Activated naive CD4-positive, alpha-beta T cell treated with anti-CD3 and anti-CD28 coated beads for 36 hours (primary cell): ENCODE results near the gene DCAF4. TPM values are rescaled to one million over a fixed set of nuclear protein-coding genes. Genes with fewer than 3 reads are reported as not detected.
A peak's percentile ranks its signal among the peaks of the same experiment; 100 is the strongest.

Experiments
- CTCF ChIA-PET: fragments of 350-600 bp; sonication (Branson Sonifier 250); formaldehyde crosslinking; loops from one replicate; lab custom pipeline; 2021; ENCODE audit warnings: antibody characterized with exemption; lab: Charles Lee
- DNase-seq: peaks from one replicate; pipeline ENCODE4 v3.0.0-alpha.2; 2020
- H3K27ac Mint-ChIP-seq: one replicate; pipeline ENCODE4 v1.8.0; 2021; ENCODE audit warnings: mild to moderate bottlenecking, mixed read lengths
- H3K27me3 Mint-ChIP-seq: one replicate; pipeline ENCODE4 v1.8.0; 2021; ENCODE audit warnings: low read depth, mixed read lengths
- H3K36me3 Mint-ChIP-seq: one replicate; pipeline ENCODE4 v1.8.0; 2021; ENCODE audit warnings: low read depth, mixed read lengths
- H3K4me1 Mint-ChIP-seq: one replicate; pipeline ENCODE4 v1.8.0; 2021; ENCODE audit warnings: low read depth, mixed read lengths
- H3K4me3 Mint-ChIP-seq: one replicate; pipeline ENCODE4 v1.8.0; 2021; ENCODE audit warnings: mild to moderate bottlenecking, moderate library complexity, mixed read lengths
- H3K9me3 Mint-ChIP-seq: one replicate; pipeline ENCODE4 v1.8.0; 2021; ENCODE audit warnings: mixed read lengths
- intact Hi-C: fragments of 100-400 bp; cut with micrococcal nuclease; formaldehyde crosslinking; loops from one replicate; pipeline ENCODE4 v1.15.1; 2023
- total RNA-seq, 2 experiments: library from RNA; stranded (reverse); gene quantifications; one replicate each; pipeline ENCODE4 v1.2.3, GENCODE V29; 2021

The DCAF4 gene
- total RNA-seq, 2 experiments from 2014 or later, result 13.3 to 16.4 TPM

DNA sequence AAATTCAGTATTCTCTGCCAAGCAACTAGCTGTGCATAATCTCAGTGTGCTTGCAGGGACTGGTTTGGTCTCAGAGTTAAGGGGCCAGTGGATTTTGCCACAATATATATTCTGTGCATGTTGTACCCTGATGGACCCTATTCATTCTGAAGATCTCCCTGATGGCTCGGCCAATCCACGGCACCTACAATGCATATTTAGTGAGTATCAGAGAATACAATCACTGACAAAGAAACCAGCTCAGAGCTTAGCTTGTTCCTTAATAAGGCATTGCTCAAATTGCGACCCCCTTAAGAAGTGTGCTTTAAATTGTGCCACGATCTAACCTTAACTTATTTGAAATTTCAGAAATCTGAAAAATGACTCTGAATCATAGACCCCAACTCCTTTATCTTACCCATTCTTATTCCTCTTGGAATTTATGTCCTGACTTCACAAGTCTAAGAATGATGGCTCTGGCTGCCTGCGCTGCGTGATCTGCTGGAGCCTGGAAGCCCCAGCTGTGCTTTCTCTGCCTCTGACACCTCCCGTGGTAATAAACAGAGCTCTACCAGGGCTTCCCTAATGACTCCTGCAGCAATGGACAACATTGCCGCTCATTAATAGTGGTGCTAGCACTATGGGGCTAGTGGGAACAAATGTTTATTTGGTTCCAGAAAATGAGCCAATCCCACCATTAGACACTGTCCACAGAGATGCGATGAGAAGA is 9.0 kb upstream of the DCAF4 start:
- H3K4me1 Mint-ChIP-seq, result no peaks in the 10 kb centered on the region
- intact Hi-C loops, result no loop called here
- H3K27ac Mint-ChIP-seq, result no peak overlapping the region
- H3K36me3 Mint-ChIP-seq, result no peaks in the 10 kb centered on the region
- H3K27me3 Mint-ChIP-seq, result peaks cover 4% of the 10 kb centered on the region
- no peak overlapping the region for H3K4me3 Mint-ChIP-seq
- DNase-seq, result no peak
- CTCF ChIA-PET, result interaction anchor here (0.6 to 1.2 kb wide), 4 partner anchors 12 to 428 kb away, joined by 3 to 5 read pairs (median 4); no protein-coding TSS in a partner anchor
- no peaks in the 10 kb centered on the region for H3K9me3 Mint-ChIP-seq

DNA sequence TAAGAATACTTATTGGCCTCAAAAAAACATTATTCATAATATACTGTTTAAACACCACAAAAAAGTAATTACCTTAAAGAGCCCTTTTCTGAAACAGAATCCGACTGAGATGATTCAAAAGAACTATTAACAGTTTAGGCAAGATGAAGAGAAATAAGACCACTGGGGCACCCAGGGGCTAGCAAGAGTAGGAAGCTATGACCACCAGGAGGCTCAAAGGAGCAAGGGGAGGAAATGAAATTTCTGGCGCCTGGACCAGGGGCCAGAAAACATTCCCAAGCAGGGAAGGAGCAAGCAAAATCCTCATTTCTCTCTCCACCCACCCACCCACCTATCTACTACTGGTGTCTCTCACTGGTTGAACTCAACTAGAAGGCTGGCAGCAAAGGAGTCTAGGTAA is 6.3 kb upstream of the DCAF4 start:
- Mint-ChIP-seq H3K27ac (no peak overlapping the region), H3K4me3 (no peak overlapping the region), H3K27me3 (peaks cover 2% of the 10 kb centered on the region), H3K9me3 (no peaks in the 10 kb centered on the region), H3K36me3 (no peaks in the 10 kb centered on the region), H3K4me1 (no peaks in the 10 kb centered on the region)
- intact Hi-C loops, result loop anchor here (10.0 kb wide), 1 partner anchor 545 kb away; no protein-coding TSS in a partner anchor
- CTCF ChIA-PET, result interaction anchor here (0.6 kb wide), 1 partner anchor 9 kb away, joined by 3 read pairs; no protein-coding TSS in a partner anchor
- no peak for DNase-seq

DNA sequence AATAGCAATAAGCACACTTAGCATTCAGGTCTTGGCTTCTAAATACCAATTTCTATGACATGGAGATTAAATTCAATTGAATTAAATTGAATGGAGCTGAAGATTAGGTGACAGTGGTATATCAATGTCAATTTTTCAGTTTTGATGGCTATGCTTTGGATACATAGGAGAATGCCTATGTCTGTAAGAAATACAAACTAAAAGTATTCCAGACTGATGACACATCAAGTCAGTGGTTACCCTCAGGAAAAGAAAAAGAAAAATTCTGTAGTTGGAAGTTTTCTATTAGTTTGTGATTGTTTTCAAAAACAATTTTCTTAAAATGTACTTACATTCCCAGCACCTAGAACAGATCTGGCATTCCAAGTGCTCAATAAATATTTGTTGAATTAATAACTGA is 4.9 kb upstream of the DCAF4 start:
- no peaks in the 10 kb centered on the region for H3K27me3 Mint-ChIP-seq
- H3K9me3 Mint-ChIP-seq, result no peaks in the 10 kb centered on the region
- no peak overlapping the region for H3K4me3 Mint-ChIP-seq
- no peaks in the 10 kb centered on the region for H3K4me1 Mint-ChIP-seq
- intact Hi-C loops, result loop anchor here (10.0 kb wide), 1 partner anchor 543 kb away; no protein-coding TSS in a partner anchor
- no peak for DNase-seq
- no peak overlapping the region for H3K27ac Mint-ChIP-seq
- CTCF ChIA-PET, result interaction anchor here (0.6 kb wide), 1 partner anchor 18 kb away, joined by 3 read pairs; no protein-coding TSS in a partner anchor
- H3K36me3 Mint-ChIP-seq, result no peaks in the 10 kb centered on the region

DNA sequence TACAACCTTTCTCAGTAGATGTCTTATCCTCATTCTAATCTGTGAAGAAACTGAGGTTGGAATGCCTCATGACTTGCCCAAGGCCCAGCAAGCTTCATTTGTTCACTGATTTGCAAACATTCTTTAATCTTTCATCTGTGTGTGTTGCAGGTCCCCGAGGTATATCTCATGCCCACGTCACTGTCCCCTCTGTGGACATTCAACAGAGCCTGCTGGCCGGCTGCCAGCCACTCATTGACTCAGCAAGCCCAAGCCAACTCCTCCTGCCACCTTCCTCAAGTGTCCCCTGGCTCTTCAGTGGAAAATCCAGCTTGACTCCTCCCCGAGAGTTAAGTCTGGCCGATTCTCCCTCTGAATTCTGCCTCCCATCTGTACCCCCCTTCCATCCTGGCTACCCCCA is 1.9 kb upstream of the DCAF4 start:
- Mint-ChIP-seq H3K36me3 (no peaks in the 10 kb centered on the region), H3K27ac (no peak overlapping the region)
- CTCF ChIA-PET, result interaction anchor here (0.5 to 1.7 kb wide), 3 partner anchors 10 to 407 kb away, joined by 3 to 6 read pairs (median 5); no protein-coding TSS in a partner anchor

DNA sequence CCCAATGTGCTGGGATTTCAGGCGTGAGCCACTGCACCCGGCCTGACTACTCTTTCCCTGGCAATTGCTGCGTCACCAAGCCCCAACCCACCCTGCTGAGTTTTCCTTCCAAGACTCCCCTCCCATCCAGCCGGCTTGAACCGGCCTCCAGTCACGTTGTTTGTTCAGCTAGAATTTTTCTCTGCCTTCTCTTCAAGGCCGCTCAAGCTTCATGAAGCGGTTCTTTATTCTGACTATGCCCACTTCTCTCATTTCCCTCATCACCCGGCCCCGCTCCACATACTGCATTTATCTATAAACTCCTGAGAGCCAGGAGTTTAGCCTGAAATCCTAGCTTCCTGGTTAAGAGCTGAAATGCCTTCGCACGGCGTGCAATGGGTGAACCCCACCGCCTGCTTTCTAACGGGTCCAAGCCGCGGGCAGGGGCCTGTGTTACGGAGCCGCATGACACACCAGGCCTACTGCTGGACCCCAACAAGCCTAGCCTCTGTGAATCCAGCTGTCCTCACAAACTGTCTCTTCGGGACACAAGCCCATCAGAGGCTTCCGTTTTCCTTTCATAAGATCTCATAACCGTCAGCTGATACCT is 999 bp upstream of the DCAF4 start:
- no peaks in the 10 kb centered on the region for H3K4me1 Mint-ChIP-seq
- intact Hi-C loops, result loop anchor here (5.0 to 10.0 kb wide), 2 partner anchors 540 to 567 kb away; partner anchors contain the start of gene RIOX1
- CTCF ChIA-PET, result interaction anchor here (0.7 to 1.7 kb wide), 4 partner anchors 21 to 409 kb away, joined by 3 to 6 read pairs (median 4); no protein-coding TSS in a partner anchor
- peaks cover 2% of the 10 kb centered on the region for H3K36me3 Mint-ChIP-seq
- H3K4me3 Mint-ChIP-seq, result peak overlapping the region; percentile 94
- H3K27ac Mint-ChIP-seq, result no peak overlapping the region
- no peaks in the 10 kb centered on the region for H3K27me3 Mint-ChIP-seq
- H3K9me3 Mint-ChIP-seq, result no peaks in the 10 kb centered on the region
- DNase-seq, result no peak

More for the DNA sequence above, 1.9 kb upstream of the DCAF4 start:
- no peak for DNase-seq
- no peaks in the 10 kb centered on the region for H3K27me3 Mint-ChIP-seq
- intact Hi-C loops, result loop anchor here (10.0 kb wide), 1 partner anchor 540 kb away; no protein-coding TSS in a partner anchor
- no peak overlapping the region for H3K4me3 Mint-ChIP-seq
- H3K4me1 Mint-ChIP-seq, result no peaks in the 10 kb centered on the region
- H3K9me3 Mint-ChIP-seq, result no peaks in the 10 kb centered on the region

DNA sequence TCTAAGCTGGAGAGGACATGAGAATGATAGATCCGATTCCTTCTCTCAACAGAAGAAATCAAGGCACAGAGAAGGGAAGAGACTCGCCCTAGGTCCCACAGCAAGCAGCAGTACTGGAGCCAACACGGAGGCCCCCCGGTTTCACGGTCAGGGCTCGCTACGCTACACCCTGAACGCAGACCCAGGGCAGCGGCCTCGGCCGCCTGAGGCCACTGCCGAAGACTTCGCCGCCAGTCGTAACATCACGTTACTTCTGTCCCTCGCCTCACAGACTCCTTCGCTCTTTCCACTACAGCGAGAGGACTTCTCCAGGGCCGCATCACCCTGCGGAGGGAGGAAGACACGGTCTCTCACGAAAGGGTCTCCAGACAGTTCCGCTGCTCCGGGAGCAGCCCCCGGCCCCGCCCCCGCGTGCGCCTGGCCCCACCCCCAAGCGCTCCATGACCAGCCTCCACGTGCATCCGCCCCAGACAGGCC is 411 bp upstream of the DCAF4 start:
- intact Hi-C loops, result loop anchor here (1.0 to 10.0 kb wide), 8 partner anchors 17 to 566 kb away; partner anchors contain the start of genes DPF3, PSEN1, RBM25 and RIOX1
- Mint-ChIP-seq H3K27ac (no peak overlapping the region), H3K36me3 (peaks cover 2% of the 10 kb centered on the region), H3K4me1 (peaks cover 4% of the 10 kb centered on the region), H3K4me3 (peak overlapping the region; percentile 94), H3K9me3 (no peaks in the 10 kb centered on the region), H3K27me3 (no peaks in the 10 kb centered on the region)
- CTCF ChIA-PET, result interaction anchor here (1.0 to 1.7 kb wide), 2 partner anchors 22 to 410 kb away, joined by 4 read pairs; no protein-coding TSS in a partner anchor
- DNase-seq, result no peak

DNA sequence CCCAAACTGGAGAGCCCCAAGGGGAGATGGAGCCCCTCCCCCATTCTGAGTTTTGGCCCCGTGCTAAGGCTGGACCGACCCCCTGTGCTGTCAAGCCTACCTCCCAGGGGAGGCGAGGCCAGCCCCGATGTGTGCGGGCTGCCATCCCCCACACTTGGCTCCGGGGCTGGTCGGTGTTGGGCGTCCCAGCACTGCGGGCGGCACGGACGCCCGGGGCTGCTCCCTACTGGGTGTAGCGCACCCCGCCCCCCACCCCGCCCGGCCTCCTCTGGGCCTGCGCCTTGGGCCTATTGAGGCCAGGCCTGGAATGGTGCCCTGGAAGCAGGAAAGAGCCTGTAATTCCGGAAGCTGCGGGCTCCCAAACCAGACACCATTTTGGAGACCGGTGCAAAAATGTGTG is 2.6 kb downstream of the DCAF4 start:
- H3K9me3 Mint-ChIP-seq, result no peaks in the 10 kb centered on the region
- H3K36me3 Mint-ChIP-seq, result peaks cover 6% of the 10 kb centered on the region
- peaks cover 10% of the 10 kb centered on the region for H3K4me1 Mint-ChIP-seq
- intact Hi-C loops, result loop anchor here (5.0 to 10.0 kb wide), 2 partner anchors 536 to 563 kb away; partner anchors contain the start of gene RIOX1
- DNase-seq, result no peak
- CTCF ChIA-PET, result no interaction called here
- H3K27ac Mint-ChIP-seq, result no peak overlapping the region
- no peak overlapping the region for H3K4me3 Mint-ChIP-seq
- H3K27me3 Mint-ChIP-seq, result no peaks in the 10 kb centered on the region

DNA sequence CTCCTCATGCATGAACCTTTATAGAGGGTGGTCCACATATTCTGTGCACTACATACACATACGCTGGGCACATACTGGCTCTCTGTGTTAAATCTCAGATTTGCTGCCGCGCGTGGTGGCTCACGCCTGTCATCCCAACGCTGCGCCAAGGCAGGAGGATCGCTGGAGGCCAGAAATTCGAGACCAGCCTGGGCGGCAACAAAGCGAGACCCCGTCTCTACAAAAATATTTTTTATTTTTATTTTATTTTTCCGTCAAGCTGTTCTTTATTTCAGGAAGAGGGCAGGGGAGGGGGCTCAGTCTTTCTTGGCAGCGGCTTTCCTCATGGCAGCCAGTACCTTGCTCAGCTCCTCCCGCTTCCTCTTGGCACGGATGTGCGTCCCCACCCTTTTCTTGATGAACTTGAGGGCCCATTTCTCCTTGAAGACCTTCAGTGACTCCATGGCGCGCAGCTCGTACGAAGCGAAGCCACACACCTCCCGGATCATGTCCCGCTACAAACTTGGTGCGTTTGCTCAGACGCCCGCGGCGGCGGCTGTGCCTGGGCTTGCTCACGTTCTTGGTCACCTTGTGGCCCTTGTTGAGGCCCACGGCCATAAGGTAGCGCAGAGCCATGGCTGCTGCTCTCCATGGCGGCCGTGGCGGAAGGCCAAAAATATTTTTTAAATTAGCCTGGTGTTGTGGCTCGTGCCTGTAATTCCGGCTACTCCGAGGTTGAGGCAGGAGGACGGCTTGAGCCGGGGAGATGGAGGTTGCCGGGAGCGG is 3.2 kb downstream of the DCAF4 start:
- H3K9me3 Mint-ChIP-seq, result no peaks in the 10 kb centered on the region
- intact Hi-C loops, result loop anchor here (5.0 to 10.0 kb wide), 2 partner anchors 535 to 563 kb away; partner anchors contain the start of gene RIOX1
- CTCF ChIA-PET, result interaction anchor here (0.6 kb wide), 1 partner anchor 116 kb away, joined by 4 read pairs; no protein-coding TSS in a partner anchor

DNA sequence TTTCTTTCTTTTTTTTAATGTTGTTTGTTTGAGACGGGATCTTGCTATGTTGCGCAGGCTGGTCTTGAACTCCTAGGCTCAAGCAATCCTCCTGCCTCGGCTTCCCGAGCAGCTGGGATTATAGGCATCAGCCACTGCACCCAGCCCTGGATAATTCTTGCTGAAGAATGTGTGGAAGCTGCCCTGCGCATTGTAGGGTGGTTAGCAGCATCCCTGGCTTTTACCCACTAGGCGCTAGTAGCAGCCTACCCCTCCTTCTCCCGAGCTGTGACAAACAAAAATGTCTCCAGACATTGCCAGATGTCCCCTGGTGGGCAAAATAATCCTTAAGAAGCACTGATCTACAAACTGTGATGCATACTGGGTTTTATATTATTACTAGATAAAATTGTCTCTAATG is 6.6 kb downstream of the DCAF4 start:
- H3K36me3 Mint-ChIP-seq, result peaks cover 13% of the 10 kb centered on the region
- no peaks in the 10 kb centered on the region for H3K9me3 Mint-ChIP-seq
- CTCF ChIA-PET, result no interaction called here
- H3K27me3 Mint-ChIP-seq, result no peaks in the 10 kb centered on the region
- no peak overlapping the region for H3K4me3 Mint-ChIP-seq
- H3K4me1 Mint-ChIP-seq, result peaks cover 23% of the 10 kb centered on the region
- DNase-seq, result no peak
- no peak overlapping the region for H3K27ac Mint-ChIP-seq
- intact Hi-C loops, result no loop called here

More for the DNA sequence above, 3.2 kb downstream of the DCAF4 start:
- Mint-ChIP-seq H3K27ac (no peak overlapping the region), H3K27me3 (no peaks in the 10 kb centered on the region), H3K4me3 (no peak overlapping the region), H3K36me3 (peaks cover 6% of the 10 kb centered on the region), H3K4me1 (peaks cover 10% of the 10 kb centered on the region)
- no peak for DNase-seq

DNA sequence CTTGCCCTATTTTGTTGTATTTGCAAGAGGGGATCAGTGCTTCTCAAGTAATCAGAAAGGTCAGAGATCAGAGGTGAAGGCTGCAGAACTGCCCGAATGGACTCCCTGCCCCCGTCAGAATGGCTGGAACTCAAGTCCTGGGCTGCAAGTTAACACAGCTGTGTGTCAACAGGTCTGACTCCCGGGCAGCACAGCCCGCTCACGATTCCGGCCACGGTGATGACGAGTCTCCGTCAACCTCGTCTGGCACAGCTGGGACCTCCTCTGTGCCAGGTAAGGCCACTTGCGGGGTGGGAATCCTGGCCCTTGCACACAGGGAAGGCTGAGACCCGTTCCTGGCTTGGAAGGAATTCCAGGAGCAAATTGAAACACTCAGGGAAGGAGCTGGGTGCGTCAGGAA is 13.4 kb downstream of the DCAF4 start:
- no peak overlapping the region for H3K4me3 Mint-ChIP-seq
- peaks cover 12% of the 10 kb centered on the region for H3K4me1 Mint-ChIP-seq
- no peaks in the 10 kb centered on the region for H3K9me3 Mint-ChIP-seq
- CTCF ChIA-PET, result interaction anchor here (3.9 kb wide), 1 partner anchor 9 kb away, joined by 20 read pairs; no protein-coding TSS in a partner anchor
- DNase-seq, result no peak
- H3K27me3 Mint-ChIP-seq, result no peaks in the 10 kb centered on the region
- H3K27ac Mint-ChIP-seq, result no peak overlapping the region
- H3K36me3 Mint-ChIP-seq, result peaks cover 41% of the 10 kb centered on the region
- intact Hi-C loops, result no loop called here

DNA sequence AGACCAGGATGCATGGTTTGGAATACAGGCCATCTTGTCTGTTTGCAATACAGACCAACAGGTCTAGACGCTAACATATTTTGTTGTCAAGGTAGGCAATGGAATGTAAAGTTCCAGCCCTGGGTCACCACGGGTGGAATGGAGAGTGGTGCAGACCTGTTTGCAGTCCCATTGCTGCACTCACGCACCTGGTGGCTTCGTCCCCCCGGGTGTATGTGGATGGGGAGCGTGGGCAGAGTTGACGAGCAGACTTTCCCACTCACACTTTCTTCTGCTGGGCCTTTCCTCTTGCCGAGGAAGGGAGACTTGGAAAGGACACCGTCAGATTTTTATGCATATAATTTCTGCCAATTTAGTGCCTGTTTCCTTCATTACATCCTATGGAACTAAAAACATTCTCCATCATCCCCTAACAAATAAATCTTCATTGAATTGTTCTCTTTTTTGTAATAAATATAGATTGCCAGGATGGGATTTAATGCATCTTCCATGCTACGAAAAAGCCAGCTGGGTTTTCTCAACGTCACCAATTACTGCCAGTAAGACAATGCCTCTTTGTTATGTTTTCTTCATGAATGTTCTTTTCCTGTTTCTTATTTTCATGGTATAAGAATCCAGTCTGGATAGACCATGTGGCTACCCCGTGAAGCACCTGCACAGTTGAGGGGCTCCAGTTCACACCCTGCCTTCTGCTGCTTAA is 15.2 kb downstream of the DCAF4 start:
- H3K9me3 Mint-ChIP-seq, result no peaks in the 10 kb centered on the region
- H3K4me3 Mint-ChIP-seq, result no peak overlapping the region
- CTCF ChIA-PET, result interaction anchor here (1.1 to 1.6 kb wide), 2 partner anchors 9 to 427 kb away, joined by 4 to 5 read pairs; no protein-coding TSS in a partner anchor
- H3K27me3 Mint-ChIP-seq, result no peaks in the 10 kb centered on the region
- DNase-seq, result no peak
- peaks cover 11% of the 10 kb centered on the region for H3K4me1 Mint-ChIP-seq
- intact Hi-C loops, result no loop called here
- peaks cover 41% of the 10 kb centered on the region for H3K36me3 Mint-ChIP-seq
- H3K27ac Mint-ChIP-seq, result no peak overlapping the region
